ENCODE results near the gene CDH1.
A peak's percentile ranks its signal among the peaks of the same experiment; 100 is the strongest.

CDH1 gene

DNA sequence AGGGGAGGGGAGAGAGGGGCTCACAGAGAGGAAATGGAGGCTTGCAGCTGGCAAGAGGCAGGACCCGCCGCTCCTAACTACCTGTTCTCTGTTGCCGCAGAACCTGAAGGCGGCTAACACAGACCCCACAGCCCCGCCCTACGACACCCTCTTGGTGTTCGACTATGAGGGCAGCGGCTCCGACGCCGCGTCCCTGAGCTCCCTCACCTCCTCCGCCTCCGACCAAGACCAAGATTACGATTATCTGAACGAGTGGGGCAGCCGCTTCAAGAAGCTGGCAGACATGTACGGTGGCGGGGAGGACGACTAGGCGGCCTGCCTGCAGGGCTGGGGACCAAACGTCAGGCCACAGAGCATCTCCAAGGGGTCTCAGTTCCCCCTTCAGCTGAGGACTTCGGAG, 39.0 kb upstream of the CDH1 start:
- no peaks in the 10 kb centered on the region for H3K27me3 ChIP-seq (ENCODE audit: control insufficient read depth in 3 of 3, insufficient read depth in 3 of 3, low read depth in 1 of 3, low read length in 3 of 3)
- H3K4me3 ChIP-seq (ENCODE audit: low read length in 2 of 2) = no peak overlapping the region
- no peak overlapping the region for H4K91ac ChIP-seq (ENCODE audit: low read depth, low read length, poor library complexity)
- H3K4me1 ChIP-seq (ENCODE audit: control insufficient read depth in 2 of 2, insufficient read depth in 1 of 2, low read depth in 1 of 2, low read length in 2 of 2) = no peaks in the 10 kb centered on the region
- H4K8ac ChIP-seq (ENCODE audit: low read depth, low read length) = no peak overlapping the region
- H2AK5ac ChIP-seq (ENCODE audit: low read depth, low read length) = no peak overlapping the region
- whole genome bisulfite sequencing, 2 donors (ENCODE audit: extremely low coverage in 2 of 2, insufficient read length in 2 of 2, insufficient replicate concordance in 1 of 2) = no CpG with 5 or more reads among the region's 23 CpGs
- H3K4ac ChIP-seq (ENCODE audit: low read length) = no peak overlapping the region
- H2BK5ac ChIP-seq (ENCODE audit: low read length) = no peak overlapping the region
- no peak overlapping the region for H3K14ac ChIP-seq (ENCODE audit: low read length)
- H3K27ac ChIP-seq (replicated peaks; ENCODE audit: low read length) = no peak overlapping the region
- no peak overlapping the region for H3K4me2 ChIP-seq (ENCODE audit: insufficient read depth, low read length, poor library complexity, severe bottlenecking)
- no peak for DNase-seq (ENCODE audit: low spot score)
- H3K36me3 ChIP-seq (replicated peaks in 1 of 2; ENCODE audit: control insufficient read depth in 2 of 2, insufficient read depth in 2 of 2, low read length in 2 of 2) = no peaks in the 10 kb centered on the region
- no peaks in the 10 kb centered on the region for H3K79me1 ChIP-seq (ENCODE audit: low read depth, low read length)
- H3K23ac ChIP-seq (ENCODE audit: low read depth, low read length, poor library complexity) = no peak overlapping the region
- H3K18ac ChIP-seq (ENCODE audit: low read length) = no peak overlapping the region
- H2AFZ ChIP-seq (ENCODE audit: low read length) = no peak overlapping the region
- H3K9ac ChIP-seq (ENCODE audit: low read depth, low read length, poor library complexity) = no peak overlapping the region
- no peak overlapping the region for H2BK15ac ChIP-seq (ENCODE audit: low read length)
- no peaks in the 10 kb centered on the region for H3K9me3 ChIP-seq (replicated peaks in 1 of 2; ENCODE audit: control insufficient read depth in 2 of 2, insufficient read depth in 1 of 2, low read depth in 1 of 2, low read length in 2 of 2)
- no peak overlapping the region for H2BK120ac ChIP-seq (ENCODE audit: low read depth, low read length)
- no peak overlapping the region for H2BK12ac ChIP-seq (ENCODE audit: low read length)

DNA sequence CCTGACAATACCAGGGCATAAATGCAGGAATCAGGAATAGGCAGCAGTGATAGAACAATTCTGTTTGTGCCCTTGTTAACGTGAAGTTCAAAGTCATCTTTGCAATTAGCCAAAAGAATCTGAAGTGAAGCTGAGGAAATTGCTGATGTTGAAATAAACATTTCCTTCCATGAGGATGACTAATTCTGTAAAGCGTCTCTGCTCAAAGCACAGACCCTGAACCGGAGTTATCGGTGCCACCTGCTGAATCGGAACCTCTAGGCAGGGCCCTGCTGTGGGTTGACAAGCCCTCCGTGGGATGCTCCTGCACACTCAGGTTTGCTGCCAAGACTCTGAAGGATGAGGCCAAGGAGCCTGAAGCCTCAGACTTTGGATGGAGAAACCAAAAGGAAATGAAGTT, 37.0 kb upstream of the CDH1 start:
- H3K4me3 ChIP-seq (ENCODE audit: low read length in 2 of 2) = no peak overlapping the region
- H3K4me1 ChIP-seq (ENCODE audit: control insufficient read depth in 2 of 2, insufficient read depth in 1 of 2, low read depth in 1 of 2, low read length in 2 of 2) = no peaks in the 10 kb centered on the region
- H2BK15ac ChIP-seq (ENCODE audit: low read length) = no peak overlapping the region
- H3K4me2 ChIP-seq (ENCODE audit: insufficient read depth, low read length, poor library complexity, severe bottlenecking) = no peak overlapping the region
- no peak overlapping the region for H3K18ac ChIP-seq (ENCODE audit: low read length)
- no peak overlapping the region for H2AFZ ChIP-seq (ENCODE audit: low read length)
- WGBS, 2 donors (ENCODE audit: extremely low coverage in 2 of 2, insufficient read length in 2 of 2, insufficient replicate concordance in 1 of 2) = no CpG with 5 or more reads among the region's 6 CpGs
- H2BK5ac ChIP-seq (ENCODE audit: low read length) = no peak overlapping the region
- H3K14ac ChIP-seq (ENCODE audit: low read length) = no peak overlapping the region
- H2AK5ac ChIP-seq (ENCODE audit: low read depth, low read length) = no peak overlapping the region
- H3K27ac ChIP-seq (replicated peaks; ENCODE audit: low read length) = no peak overlapping the region
- H2BK12ac ChIP-seq (ENCODE audit: low read length) = no peak overlapping the region
- no peaks in the 10 kb centered on the region for H3K9me3 ChIP-seq (replicated peaks in 1 of 2; ENCODE audit: control insufficient read depth in 2 of 2, insufficient read depth in 1 of 2, low read depth in 1 of 2, low read length in 2 of 2)
- H4K8ac ChIP-seq (ENCODE audit: low read depth, low read length) = no peak overlapping the region
- H2BK120ac ChIP-seq (ENCODE audit: low read depth, low read length) = no peak overlapping the region
- H3K4ac ChIP-seq (ENCODE audit: low read length) = no peak overlapping the region
- no peak overlapping the region for H3K9ac ChIP-seq (ENCODE audit: low read depth, low read length, poor library complexity)
- DNase-seq (ENCODE audit: low spot score) = no peak
- H3K79me1 ChIP-seq (ENCODE audit: low read depth, low read length) = no peaks in the 10 kb centered on the region
- H3K27me3 ChIP-seq (ENCODE audit: control insufficient read depth in 3 of 3, insufficient read depth in 3 of 3, low read depth in 1 of 3, low read length in 3 of 3) = no peaks in the 10 kb centered on the region
- no peak overlapping the region for H4K91ac ChIP-seq (ENCODE audit: low read depth, low read length, poor library complexity)
- no peaks in the 10 kb centered on the region for H3K36me3 ChIP-seq (replicated peaks in 1 of 2; ENCODE audit: control insufficient read depth in 2 of 2, insufficient read depth in 2 of 2, low read length in 2 of 2)
- no peak overlapping the region for H3K23ac ChIP-seq (ENCODE audit: low read depth, low read length, poor library complexity)

DNA sequence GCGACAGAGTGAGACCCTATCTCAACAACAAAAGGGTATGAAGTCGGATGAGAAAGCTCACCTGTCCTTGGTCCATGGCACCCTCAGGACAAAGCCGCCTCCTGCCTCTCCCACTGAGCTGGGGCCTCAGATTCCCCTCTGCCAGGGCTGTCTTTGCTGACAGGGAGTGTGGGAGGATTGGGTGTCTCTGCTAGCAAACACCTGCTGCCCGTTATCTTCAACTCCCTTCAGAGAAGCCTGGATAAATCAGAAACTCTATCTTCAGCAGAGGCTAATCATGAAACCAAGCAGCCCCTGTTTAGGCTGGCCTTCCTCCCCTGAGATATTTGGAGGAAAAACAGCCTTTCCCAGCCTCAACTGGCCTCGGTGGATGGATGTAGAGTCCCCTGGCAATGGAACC, 36.3 kb upstream of the CDH1 start:
- Histone ChIP-seq H3K18ac (ENCODE audit: low read length) (no peak overlapping the region), H2BK120ac (ENCODE audit: low read depth, low read length) (no peak overlapping the region), H3K27ac (replicated peaks; ENCODE audit: low read length) (no peak overlapping the region), H2BK5ac (ENCODE audit: low read length) (no peak overlapping the region), H2BK15ac (ENCODE audit: low read length) (no peak overlapping the region), H2AK5ac (ENCODE audit: low read depth, low read length) (no peak overlapping the region), H3K9ac (ENCODE audit: low read depth, low read length, poor library complexity) (no peak overlapping the region), H3K27me3 (ENCODE audit: control insufficient read depth in 3 of 3, insufficient read depth in 3 of 3, low read depth in 1 of 3, low read length in 3 of 3) (no peaks in the 10 kb centered on the region), H4K91ac (ENCODE audit: low read depth, low read length, poor library complexity) (no peak overlapping the region), H3K4ac (ENCODE audit: low read length) (no peak overlapping the region), H3K79me1 (ENCODE audit: low read depth, low read length) (no peaks in the 10 kb centered on the region), H3K4me2 (ENCODE audit: insufficient read depth, low read length, poor library complexity, severe bottlenecking) (no peak overlapping the region), H3K4me1 (ENCODE audit: control insufficient read depth in 2 of 2, insufficient read depth in 1 of 2, low read depth in 1 of 2, low read length in 2 of 2) (no peaks in the 10 kb centered on the region), H3K36me3 (replicated peaks in 1 of 2; ENCODE audit: control insufficient read depth in 2 of 2, insufficient read depth in 2 of 2, low read length in 2 of 2) (no peaks in the 10 kb centered on the region), H4K8ac (ENCODE audit: low read depth, low read length) (no peak overlapping the region), H3K23ac (ENCODE audit: low read depth, low read length, poor library complexity) (no peak overlapping the region), H2AFZ (ENCODE audit: low read length) (no peak overlapping the region), H3K4me3 (ENCODE audit: low read length in 2 of 2) (no peak overlapping the region), H3K14ac (ENCODE audit: low read length) (no peak overlapping the region), H2BK12ac (ENCODE audit: low read length) (no peak overlapping the region), H3K9me3 (replicated peaks in 1 of 2; ENCODE audit: control insufficient read depth in 2 of 2, insufficient read depth in 1 of 2, low read depth in 1 of 2, low read length in 2 of 2) (no peaks in the 10 kb centered on the region)
- no CpG with 5 or more reads among the region's 5 CpGs for WGBS, 2 donors (ENCODE audit: extremely low coverage in 2 of 2, insufficient read length in 2 of 2, insufficient replicate concordance in 1 of 2)
- no peak for DNase-seq (ENCODE audit: low spot score)

DNA sequence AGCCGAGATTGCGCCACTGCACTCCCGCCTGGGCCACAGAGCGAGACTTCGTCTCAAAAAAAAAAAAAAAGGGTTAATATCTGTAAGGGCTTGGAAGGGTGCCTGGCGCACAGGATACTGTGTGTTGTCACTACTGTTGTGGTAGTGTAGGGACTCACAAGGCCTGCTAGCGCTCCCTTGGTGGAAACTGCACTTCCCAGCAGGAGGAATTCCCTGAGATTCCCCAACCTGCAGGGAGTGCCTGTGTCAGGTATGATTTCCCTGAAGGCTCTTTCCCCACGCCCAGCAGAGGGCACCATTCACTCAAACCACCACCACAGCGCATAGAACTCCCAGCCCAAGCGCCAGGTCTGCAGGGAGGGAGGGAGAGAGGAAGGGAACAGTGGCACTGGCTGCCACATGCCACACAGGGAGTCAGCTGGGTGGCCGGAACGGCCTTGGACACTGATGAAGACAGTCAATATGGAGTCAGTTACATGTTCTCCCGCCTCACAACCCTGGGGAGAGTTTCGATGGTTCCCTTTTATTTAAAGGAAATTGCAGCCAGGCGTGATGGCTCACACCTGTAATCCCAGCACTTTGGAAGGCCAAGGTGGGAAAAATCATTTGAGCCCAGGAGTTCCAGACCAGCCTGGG, 32.7 kb upstream of the CDH1 start:
- Histone ChIP-seq H3K27ac (replicated peaks; ENCODE audit: low read length) (no peak overlapping the region), H3K9me3 (replicated peaks in 1 of 2; ENCODE audit: control insufficient read depth in 2 of 2, insufficient read depth in 1 of 2, low read depth in 1 of 2, low read length in 2 of 2) (no peaks in the 10 kb centered on the region), H4K8ac (ENCODE audit: low read depth, low read length) (no peak overlapping the region), H3K27me3 (ENCODE audit: control insufficient read depth in 3 of 3, insufficient read depth in 3 of 3, low read depth in 1 of 3, low read length in 3 of 3) (no peaks in the 10 kb centered on the region), H3K36me3 (replicated peaks in 1 of 2; ENCODE audit: control insufficient read depth in 2 of 2, insufficient read depth in 2 of 2, low read length in 2 of 2) (no peaks in the 10 kb centered on the region), H2AK5ac (ENCODE audit: low read depth, low read length) (no peak overlapping the region), H3K4ac (ENCODE audit: low read length) (no peak overlapping the region), H2AFZ (ENCODE audit: low read length) (no peak overlapping the region), H2BK120ac (ENCODE audit: low read depth, low read length) (no peak overlapping the region), H3K4me3 (ENCODE audit: low read length in 2 of 2) (no peak overlapping the region), H3K4me2 (ENCODE audit: insufficient read depth, low read length, poor library complexity, severe bottlenecking) (no peak overlapping the region), H3K4me1 (ENCODE audit: control insufficient read depth in 2 of 2, insufficient read depth in 1 of 2, low read depth in 1 of 2, low read length in 2 of 2) (peaks cover 0 to 11% of the 10 kb centered on the region in 2 donors), H4K91ac (ENCODE audit: low read depth, low read length, poor library complexity) (no peak overlapping the region), H3K9ac (ENCODE audit: low read depth, low read length, poor library complexity) (no peak overlapping the region), H3K18ac (ENCODE audit: low read length) (no peak overlapping the region), H2BK5ac (ENCODE audit: low read length) (no peak overlapping the region), H3K14ac (ENCODE audit: low read length) (no peak overlapping the region), H2BK12ac (ENCODE audit: low read length) (no peak overlapping the region), H3K79me1 (ENCODE audit: low read depth, low read length) (no peaks in the 10 kb centered on the region), H2BK15ac (ENCODE audit: low read length) (no peak overlapping the region), H3K23ac (ENCODE audit: low read depth, low read length, poor library complexity) (peak overlapping the region; percentile 67)
- peak; percentile 62 for DNase-seq (ENCODE audit: low spot score)
- no CpG with 5 or more reads among the region's 15 CpGs for WGBS, 2 donors (ENCODE audit: extremely low coverage in 2 of 2, insufficient read length in 2 of 2, insufficient replicate concordance in 1 of 2)

Measured in neuronal stem cell (in vitro differentiated cells).